Frontal cortex (tissue), 4 donors: ENCODE measurements around the gene BBX. TPM values are rescaled to one million over a fixed set of nuclear protein-coding genes. Genes with fewer than 3 reads are reported as not detected.
"Not testable (repeated sequence)": the region's sequence is repeated elsewhere in the genome, so short reads cannot be mapped to it uniquely, and the experiment has no call there.

Experiments used
- DNase-seq, 2 donors: peaks; one replicate each; pipeline ENCODE4 v3.0.0; 2012; ENCODE audit warnings: low spot score in 2 of 2
- FAIRE-seq: peaks from 2 replicates; lab custom pipeline; 2012; peaks lifted over from hg19 to GRCh38; lab: Jason Lieb, UNC
- total RNA-seq: library from RNA; depleted of rRNA; stranded (reverse); fragments of >200 nt; gene quantifications from one replicate; pipeline ENCODE4 v1.2.3, GENCODE V29; 2014
- donor health status: control.
- donor health status: control.
- donor health status: control.

BBX gene
- total RNA-seq, 1 donor from 2014 or later = 19.6 TPM

GRCh38 chr3:107819656-107820055 is 296.9 kb downstream of the BBX start:
- no peak for DNase-seq

GRCh38 chr3:107822308-107822707 is 299.5 kb downstream of the BBX start:
- DNase-seq (no peak), FAIRE-seq (no peak)

More at GRCh38 chr3:107819656-107820055, 296.9 kb downstream of the BBX start:
- no peak for FAIRE-seq

- no peak for FAIRE-seq
- no peak for DNase-seq
These were observed 302.1 kb downstream of the BBX start for GRCh38 chr3:107824822-107825371.

- FAIRE-seq (no peak), DNase-seq (no peak)
These were observed 302.8 kb downstream of the BBX start for GRCh38 chr3:107825556-107825955.

GRCh38 chr3:107826727-107827126 is 304.0 kb downstream of the BBX start:
- DNase-seq (no peak), FAIRE-seq (no peak)

GRCh38 chr3:107829185-107829584 is 306.4 kb downstream of the BBX start:
- no peak for DNase-seq
- no peak for FAIRE-seq

GRCh38 chr3:107831590-107831989 is 308.8 kb downstream of the BBX start:
- DNase-seq (no peak), FAIRE-seq (no peak)

- no peak for FAIRE-seq
- DNase-seq = no peak
These were observed 310.3 kb downstream of the BBX start for GRCh38 chr3:107833043-107833442.

- no peak for FAIRE-seq
- DNase-seq = no peak
These were observed 311.1 kb downstream of the BBX start for GRCh38 chr3:107833722-107834416.

- not testable (repeated sequence) for FAIRE-seq, DNase-seq
These were observed 312.2 kb downstream of the BBX start for GRCh38 chr3:107835001-107835400.

- DNase-seq (no peak), FAIRE-seq (no peak)
These were observed 315.3 kb downstream of the BBX start for GRCh38 chr3:107837895-107838612.

GRCh38 chr3:107841831-107842230 is 319.1 kb downstream of the BBX start:
- no peak for FAIRE-seq
- no peak for DNase-seq

GRCh38 chr3:107842940-107843339 is 320.2 kb downstream of the BBX start:
- FAIRE-seq (no peak), DNase-seq (no peak)

- DNase-seq = no peak
- no peak for FAIRE-seq
These were observed 322.9 kb downstream of the BBX start for GRCh38 chr3:107845380-107846278.

- FAIRE-seq (no peak), DNase-seq (peak in 1 of 2 donors; percentile 18)
These were observed 323.6 kb downstream of the BBX start for GRCh38 chr3:107846279-107846852.

GRCh38 chr3:107847791-107848190 is 325.0 kb downstream of the BBX start:
- DNase-seq (no peak), FAIRE-seq (no peak)

GRCh38 chr3:107848351-107848915 is 325.7 kb downstream of the BBX start:
- FAIRE-seq = no peak
- DNase-seq = no peak

GRCh38 chr3:107850681-107851080 is 327.9 kb downstream of the BBX start:
- FAIRE-seq (no peak), DNase-seq (no peak)

GRCh38 chr3:107853821-107854220 is 331.1 kb downstream of the BBX start:
- FAIRE-seq (no peak), DNase-seq (no peak)
